GM18520 (cell line): ENCODE measurements around the gene DIMT1.

Experiments used
- ATAC-seq: cut with Tn5 transposase; IDR thresholded peaks from one replicate; pipeline ENCODE4 v1.9.1; 2021; ENCODE audit not compliant: unreplicated experiment

DIMT1 gene

DNA sequence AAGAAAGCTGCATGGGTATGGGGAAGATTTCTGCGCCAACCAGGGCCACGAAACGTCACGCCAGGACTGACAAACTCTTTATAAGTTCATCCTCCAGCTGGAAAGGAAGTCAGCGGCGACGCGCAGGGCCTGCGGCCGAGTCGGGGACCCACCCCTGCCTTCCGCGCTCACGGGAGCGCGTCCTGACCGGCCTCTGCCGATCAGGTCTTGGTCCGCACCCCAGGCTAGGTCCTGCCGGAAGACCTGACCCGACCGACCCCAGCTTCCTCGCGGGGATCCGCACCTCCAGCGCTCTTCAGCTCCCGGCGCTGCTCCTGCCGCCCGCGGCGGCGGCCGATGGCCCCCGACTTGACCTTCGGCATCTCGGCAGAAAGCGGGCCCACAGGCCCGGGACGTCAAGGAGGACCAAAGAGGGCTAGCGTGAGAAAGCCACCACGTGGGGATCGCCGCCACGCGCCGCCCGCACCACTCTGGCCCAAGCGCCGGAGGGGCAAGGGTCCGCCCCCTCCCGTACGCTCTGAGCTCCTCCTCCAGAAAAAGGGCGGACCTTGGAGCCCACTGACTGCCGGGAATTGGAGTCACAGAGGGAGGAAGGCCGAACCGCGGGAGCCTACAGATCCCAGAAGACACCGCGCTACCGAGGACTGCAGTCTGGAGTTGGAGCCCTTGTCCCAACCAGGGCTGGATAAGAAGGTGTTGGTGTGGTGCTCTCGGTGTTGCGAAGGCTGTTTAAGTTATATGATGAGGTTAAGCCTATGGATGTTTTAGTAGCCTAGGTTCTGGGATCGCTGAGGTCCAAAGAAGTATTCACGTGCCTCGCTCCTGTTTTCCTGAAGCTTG lies at the start of gene DIMT1:
TSS of gene DIMT1 (minus strand) at position 495 of the 840 bp plus-strand sequence. CDS start at position 362, 133 bp downstream.
- peak; percentile 94 for ATAC-seq

DNA sequence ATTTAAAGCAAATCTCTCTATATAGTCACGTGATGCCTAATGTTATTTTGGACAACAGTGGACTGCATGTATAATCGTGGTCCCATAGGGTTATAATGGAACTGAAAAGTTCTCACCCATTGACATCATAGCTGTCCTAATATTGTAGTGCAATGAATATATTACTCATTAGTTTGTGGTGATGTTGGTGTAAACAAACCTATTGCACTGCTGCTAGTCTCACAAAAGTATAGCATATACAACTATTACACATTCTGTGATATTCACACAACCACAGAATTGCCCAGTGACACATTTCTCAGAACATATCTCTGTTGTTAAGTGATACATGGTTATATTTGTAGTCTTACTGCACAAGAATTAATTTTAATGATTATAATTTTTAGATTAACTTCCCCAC lies 46.6 kb upstream of the DIMT1 start:
- ATAC-seq, result peak; percentile 47

DNA sequence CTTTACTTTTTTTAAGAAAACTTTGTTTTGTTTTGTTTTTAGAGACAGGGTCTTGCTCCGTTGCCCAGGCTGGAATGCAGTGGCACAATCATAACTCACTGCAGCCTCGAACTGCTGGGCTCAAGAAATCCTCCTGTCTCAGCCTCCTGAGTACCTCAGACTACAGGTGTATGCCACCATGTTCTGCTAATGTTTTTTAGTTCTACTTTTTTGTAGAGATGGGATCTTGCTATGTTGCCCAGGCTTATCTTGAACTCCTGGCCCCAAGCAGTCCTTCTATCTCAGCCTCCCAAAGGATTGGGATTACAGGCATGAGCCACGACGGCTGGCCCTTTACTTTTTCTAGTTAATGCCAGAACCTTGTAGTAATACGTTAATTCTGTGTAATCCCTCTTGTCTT lies 44.8 kb upstream of the DIMT1 start:
- ATAC-seq, result no peak

DNA sequence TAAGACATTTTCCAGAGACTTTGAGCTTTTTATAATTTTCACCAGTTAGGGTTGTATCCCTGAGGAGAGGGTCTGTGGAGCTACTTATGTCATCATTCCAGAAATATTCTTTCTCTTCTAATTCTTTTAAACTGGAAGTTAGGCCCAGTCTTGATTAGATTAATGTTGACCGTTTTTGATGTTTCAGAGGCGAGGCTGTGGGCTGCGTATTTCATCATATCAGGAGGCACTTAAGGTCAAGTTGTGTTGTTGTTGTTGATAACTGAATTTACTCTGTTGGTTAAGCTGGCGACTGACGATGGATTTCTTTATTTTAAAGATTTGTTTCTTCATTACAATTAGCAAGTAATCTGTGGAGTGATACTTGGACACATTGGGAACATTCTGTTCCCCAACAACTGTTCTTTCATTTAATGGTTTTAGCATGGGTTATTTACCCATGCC lies 28.9 kb upstream of the DIMT1 start:
- no peak for ATAC-seq

DNA sequence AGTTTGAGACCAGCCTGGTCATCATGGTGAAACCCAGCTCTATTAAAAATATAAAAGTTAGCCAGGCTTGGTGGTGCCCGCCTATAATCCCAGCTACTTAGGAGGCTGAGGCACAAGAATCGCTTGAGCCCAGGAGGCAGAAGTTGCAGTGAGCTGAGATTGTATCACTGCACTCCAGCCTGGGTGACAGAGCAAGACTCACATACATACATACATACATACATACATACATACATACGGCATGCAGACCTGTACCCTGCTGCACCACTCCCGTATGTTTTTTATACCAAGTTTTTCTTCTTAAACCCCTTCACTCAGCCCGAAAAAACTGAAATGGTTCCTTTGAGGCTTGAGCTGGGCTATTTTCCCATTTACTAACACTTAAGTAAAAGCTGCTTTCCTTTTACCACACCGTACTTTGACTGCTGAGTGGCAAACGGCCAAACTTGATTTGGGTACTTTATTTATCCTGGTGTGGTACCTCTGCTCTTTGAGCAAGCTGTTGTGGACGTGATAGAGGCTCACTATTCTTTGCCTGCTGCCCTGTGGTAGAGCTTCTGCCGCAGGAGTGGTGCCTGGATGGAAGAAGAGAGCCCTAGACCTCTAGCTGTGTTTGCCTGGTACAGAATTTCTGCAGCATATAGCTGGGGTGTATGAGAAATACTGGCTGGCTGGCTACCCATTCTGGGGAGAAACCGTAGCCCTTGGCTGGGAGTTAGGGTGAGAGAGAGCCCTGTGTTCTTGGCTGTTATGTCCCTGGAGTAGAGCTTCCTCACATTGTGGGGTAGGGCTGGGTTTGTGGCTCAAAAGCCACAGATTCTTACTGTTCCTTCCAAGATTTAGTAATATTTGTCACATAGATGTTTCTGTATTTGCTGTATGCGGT lies 28.3 kb upstream of the DIMT1 start:
- ATAC-seq, result no peak

DNA sequence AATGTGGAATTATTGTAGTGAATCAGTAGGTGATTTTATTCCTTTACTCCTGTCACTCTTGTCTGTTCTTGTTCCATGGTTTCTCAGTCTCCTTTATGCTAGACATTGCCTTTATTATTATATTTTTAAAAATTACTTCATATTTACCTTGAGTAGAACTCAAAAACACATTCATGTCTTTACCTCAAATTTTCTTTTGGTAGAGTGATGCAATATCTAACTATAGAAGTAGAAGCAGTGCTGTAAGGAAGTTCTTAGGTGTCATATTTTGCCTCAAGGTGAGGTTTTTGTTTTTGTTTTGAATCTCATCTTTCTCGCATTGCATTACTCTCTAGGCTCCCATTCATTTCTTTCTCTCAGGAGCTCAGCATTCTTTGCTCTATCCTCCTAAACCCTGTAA lies 21.1 kb upstream of the DIMT1 start:
- ATAC-seq, result no peak

DNA sequence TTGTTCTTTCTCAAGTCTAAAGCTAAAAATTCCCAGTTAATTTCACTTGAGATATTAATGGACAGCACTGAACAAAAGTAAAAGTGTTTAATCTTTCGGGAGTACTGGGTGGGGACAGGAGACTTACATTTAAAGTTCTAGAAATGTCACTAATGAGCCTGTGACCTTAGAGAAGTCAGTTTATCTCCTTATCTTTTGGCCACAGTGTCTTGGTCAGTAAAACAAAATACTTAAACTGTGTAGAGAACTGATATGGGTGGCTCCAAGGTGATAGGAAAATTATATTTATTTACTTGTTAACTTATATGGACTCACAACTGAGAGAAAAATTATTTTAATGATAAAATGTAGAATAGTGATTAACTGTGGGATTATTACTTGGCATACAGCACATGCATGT lies 17.7 kb upstream of the DIMT1 start:
- no peak for ATAC-seq

DNA sequence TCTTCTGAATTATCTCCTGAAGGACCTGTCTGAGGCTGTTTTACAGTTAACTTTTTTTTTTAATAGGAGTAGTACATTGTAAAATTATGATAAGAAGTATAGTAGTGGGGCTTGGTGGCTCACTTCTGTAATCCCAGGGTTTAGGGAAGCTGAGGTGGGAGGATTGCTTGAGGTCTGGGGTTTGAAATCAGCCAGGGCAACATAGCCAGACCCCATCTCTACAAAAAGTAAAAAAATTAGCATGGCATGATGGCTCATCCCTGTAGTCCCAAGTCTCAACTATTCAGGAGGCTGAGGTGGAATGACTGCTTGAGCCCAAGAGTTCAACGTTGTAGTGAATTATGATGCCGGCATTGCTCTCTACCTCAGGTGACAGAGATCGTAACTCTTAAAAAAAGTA lies 15.9 kb upstream of the DIMT1 start:
- no peak for ATAC-seq

DNA sequence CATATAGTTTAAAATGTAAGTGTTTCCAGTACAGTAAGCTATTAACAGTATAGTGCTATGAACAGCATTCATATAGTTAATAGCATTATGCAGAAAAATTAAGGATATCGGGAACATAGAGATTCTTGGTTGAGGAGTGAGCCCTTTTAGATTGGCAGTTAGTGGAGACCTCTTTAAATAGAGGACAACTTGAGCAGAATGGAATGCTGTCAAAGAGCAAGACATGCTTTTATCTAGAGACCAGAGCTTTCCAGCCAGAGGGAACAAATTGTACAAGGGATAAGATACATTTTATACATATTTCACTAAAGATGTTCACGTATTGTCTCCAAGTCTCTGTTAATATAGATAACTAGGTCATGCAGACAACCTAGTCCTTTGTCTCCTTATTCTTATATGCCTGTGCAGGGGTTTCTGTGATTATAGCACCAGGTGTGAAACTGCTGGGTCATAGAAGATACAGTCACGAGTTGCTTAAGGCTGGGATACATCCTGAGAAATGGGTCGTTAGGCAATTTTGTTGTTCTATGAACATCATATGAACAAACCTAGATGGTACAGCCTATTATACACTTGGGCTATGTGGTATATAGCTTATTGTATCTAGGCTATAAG lies 14.9 kb upstream of the DIMT1 start:
- no peak for ATAC-seq

DNA sequence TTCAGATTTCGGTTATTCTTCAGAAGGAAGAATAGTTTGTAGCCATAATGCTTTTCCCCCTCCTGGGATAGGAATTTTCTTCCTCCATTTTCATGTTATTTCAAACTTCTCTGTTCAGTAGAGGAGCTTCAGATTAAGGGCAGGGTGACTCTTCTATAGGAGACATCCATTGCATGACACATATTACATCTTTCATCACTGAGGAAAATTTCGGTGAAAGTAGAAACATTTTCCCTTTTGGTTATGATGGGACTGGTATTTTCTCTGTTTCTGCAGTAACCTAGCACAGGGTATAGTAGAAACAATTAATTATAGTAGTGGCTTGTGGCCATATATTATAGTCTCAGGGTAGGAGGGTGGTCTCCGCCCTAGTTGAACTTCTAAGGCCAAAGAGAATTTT lies 10.0 kb upstream of the DIMT1 start:
- ATAC-seq, result no peak

DNA sequence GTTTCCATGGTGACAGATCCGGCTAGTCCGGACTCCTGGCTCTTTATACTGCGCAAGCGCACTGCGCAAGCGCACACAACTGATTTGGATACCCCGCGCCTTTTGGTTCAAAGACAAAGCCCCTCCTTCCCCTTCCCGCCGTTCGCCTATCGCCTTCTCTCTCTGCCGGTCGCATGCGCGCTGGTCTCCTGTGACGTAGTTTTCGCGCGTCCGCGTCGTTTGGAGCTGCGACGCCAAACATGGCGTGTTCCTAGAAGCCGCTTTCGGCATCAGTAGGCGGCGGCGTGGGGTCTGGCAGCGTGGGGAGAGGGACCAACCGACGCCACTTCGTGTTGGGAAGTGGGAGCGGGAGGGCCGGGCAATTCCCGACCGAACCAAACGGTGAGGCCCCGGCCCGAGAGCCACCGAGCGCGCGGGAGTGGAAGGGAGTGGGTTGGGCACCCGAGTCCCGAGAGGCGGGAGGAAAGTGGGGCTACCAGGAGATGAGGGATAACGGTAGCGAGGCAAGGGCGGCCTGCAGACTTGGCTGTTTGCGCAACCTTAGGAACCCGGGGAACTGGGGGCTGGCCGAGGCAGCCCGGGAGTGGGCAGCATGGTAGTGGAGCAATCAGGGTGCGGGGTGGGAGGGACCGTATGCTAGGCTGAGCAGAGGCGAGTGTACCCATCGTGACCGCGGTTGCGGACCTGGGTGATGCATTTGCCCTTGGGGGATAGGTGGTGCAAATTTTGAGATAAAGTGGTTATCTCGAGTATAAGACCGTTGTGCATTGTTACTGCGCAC lies 9.0 kb upstream of the DIMT1 start, which contains the start of gene IPO11:
TSS of gene IPO11 (plus strand) at position 215 of the 781 bp plus-strand sequence. CDS start 24,517 bp downstream, outside the sequence.
- peak; percentile 96 for ATAC-seq

DNA sequence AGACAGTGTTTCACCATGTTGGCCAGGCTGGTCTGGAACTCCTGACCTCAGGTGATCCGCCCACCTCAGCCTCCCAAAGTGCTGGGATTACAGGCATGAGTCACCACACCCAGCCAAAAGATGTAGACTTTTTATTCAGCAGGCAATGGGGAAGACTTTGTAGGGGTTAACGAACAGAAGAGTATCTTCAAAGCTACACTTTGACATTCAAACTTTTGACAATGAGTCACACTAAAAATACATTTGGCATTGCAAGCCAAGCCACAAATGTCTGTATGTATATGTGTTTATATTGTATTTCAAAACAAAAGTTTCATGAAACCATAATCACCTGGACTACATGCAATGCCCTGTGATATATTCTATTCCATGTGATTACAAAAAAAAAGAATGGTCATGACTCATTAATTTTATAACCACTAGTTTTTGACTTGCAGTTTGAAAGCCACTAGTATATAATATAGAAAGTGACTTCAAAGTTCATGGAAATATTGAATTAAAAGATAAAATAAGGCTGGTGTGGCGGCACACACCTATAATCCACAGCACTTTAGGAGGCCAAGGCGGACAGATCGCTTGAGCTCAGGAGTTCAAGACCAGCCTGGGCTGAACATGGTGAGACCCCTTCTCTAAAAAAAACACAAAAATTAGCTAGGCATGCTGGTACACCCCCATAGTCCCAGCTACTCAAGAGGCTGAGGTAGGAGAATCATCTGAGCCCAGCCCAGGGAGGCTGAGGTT lies 8.3 kb downstream of the DIMT1 start:
- no peak for ATAC-seq

DNA sequence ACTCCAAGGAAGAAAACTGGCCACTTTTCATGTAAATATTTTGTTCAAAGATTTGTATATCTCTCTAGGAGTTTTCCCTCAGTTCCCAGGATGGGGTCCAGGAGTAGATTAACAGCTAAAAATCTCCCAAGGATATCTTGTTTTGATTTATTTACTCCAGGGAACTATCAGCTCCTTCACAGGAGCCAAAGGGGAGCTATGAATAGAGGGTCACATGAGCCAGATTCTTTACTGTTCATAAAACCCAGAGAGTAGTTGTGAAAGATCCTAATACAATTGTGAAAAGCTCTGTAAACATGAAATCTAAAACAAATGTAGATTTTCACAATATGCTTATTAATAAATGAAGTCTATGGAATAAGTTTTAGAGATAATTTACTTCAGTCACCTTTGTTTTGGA lies 16.9 kb downstream of the DIMT1 start:
- ATAC-seq, result no peak

DNA sequence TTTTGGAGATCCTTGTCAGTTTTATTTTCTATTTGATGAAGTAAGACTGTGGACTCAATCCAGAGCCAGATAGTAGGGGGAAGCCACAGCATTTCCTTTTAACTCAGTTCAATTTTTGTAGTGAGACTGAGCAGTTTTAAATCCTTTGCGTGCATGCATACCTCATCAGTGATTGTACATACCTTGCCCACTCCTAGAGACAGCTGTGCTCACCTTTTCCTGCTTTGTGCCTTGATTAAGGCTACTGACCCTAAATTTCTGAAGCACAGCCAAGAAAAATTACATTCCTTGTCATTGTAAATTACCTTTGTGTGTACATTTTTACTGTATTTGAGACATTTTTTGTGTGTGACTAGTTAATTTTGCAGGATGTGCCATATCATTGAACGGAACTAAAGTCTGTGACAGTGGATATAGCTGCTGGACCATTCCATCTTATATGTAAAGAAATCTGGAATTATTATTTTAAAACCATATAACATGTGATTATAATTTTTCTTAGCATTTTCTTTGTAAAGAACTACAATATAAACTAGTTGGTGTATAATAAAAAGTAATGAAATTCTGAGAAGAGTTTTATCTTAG lies 17.8 kb downstream of the DIMT1 start:
- ATAC-seq, result no peak

DNA sequence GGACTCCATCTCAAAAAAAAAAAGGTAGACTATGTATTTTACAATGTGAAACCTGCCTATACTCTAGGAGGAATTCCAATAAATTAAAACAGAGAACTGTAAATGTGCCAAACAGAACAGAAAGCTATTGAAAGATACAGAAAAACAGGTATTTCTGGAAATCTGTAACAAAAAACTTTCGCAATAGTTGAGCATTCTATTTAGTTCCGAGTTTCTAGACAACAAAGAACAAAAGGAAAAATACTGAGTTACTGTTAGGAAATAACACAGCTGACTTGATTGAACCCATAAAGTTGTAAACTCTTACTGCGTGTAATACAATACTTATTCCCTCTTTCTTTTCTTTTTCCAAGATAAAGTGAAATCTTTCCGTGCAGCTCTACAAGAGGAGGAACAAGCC lies 18.6 kb downstream of the DIMT1 start:
- ATAC-seq, result no peak

DNA sequence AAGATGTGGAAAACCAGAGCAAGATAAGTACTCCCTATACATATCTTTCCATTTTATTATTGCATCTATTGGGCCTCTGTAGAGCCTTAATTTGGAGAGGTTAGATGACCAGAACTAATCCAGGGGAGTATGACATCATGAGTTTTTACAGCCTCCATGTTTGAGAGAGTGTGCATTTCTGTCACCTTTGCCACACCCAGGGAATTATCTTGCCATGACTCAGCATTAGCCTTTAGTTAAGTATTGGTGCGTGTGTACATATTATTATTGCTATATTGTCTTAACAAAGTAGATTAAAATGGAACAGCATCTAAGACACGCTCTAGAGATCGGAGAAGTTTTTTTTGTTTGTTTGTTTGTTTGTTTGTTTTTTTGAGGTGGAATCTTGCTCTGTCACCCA lies 27.6 kb downstream of the DIMT1 start:
- no peak for ATAC-seq

DNA sequence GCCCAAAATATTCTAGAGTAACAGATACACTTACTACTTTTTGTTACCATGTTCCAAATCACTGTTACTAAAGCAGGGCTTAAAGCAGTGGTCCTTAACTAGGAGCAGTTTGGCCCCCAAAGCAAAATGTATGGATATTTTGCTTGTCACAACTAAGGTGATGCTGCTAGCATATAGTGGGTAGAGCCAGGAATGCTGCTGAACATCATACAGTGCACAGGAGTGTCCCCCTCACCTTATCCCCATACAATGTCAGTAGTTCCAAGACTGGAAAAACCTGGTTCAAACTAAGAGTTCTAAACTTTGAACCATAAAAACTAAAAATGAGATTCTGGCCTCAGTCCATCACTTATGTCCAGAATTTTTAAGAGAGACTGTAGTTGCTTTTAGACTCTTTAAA lies 28.1 kb downstream of the DIMT1 start:
- no peak for ATAC-seq

DNA sequence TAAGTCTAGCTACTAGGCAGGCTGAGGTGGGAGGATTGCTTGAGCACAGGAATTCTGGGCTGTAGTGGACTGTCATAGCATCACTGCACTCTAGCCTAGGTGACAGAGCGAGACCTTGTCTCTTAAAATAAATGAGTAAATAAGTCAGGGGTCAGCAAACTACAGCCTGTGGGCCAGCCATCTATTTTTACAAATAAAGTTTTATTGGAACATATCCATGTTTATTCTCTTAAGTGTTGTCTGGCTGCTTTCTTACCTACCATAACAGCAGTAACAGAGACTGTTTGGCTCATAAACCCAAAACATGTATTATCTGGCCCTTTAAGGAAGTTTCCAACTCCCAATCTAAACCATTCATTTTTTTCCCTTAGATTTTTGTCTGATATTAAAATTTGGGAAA lies 29.6 kb downstream of the DIMT1 start:
- ATAC-seq, result no peak

DNA sequence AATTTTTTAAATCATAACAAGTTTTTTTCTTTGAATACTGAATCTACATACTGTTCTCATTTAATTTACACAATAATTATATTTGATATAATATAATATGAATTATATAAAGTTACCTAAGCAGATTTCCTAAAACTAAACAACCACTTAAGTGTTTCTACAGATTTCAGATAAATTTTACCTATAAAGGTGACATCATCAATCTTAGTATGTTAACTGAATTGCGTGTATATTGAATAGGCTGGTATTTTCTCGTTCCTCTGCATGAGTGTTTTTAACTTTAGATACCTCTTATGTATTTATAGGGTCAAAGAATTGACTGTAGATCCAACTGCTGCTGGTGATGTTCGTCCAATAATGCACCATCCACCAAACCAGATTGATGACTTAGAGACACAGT lies 30.3 kb downstream of the DIMT1 start:
- ATAC-seq, result no peak

DNA sequence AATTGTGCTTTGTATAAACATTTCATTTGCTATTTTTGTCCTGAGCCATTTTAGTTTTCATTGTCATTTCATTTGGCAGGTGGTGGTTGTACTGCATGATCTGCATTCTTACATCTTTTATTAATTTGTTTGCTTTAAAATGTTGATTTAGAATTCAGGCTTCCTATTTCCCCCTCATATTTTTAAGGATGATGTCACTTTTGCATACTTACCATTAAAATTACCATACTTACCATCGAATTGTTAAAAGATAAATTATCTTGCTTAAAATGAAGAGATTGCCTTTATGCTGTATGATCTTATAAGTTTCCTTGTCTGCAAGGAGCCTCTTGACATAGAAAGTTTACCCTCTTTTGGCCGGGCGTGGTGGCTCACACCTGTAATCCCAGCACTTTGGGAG lies 31.1 kb downstream of the DIMT1 start:
- no peak for ATAC-seq
